Measurements from ENCODE around the gene PGBD2.
A peak's percentile ranks its signal among the peaks of the same experiment; 100 is the strongest.

DNA sequence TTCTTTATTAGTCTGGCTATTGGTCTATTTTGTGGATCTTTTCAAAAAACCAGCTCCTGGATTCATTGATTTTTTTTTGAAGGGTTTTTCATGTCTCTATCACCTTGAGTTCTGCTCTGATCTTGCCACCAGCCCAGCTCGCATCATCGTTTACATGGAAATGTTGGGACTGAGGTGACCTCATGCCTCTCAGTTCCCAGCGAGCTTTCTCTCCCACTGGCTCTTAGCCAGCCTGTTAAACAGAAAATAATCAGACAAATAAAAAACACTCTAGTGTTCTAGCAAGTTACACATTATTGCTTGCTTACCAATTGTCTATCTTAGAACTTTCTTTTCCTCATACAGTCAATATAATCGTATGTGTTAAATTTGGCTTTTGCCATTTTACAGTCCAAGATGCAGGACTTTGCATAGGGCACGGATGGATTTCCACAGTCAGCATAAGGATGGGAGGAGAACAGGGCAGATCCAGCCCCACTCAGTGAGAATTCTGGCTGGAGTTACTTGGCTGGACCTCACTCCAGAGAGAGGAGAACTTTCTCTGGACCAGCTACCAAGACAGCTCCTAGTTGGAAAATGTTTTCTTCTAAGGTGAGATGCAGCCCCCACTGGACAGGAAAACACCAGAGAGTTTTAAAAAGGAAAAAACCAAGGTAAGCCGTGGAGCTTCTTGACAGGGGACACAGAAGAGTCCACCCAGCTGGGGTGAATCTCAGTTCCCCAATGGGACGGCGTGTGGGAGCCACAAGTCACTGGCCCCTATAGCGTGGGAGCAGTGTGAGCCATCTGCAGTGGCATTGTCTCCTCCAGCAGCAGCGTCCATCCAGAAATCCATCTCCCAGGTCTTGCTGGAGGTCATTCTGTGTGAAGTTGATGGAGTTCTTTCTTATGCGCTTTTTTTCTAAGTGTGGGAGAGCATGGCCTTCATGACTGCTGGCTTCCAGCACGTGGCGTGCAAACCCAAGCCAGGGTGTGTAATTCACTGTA is 17.6 kb downstream of the PGBD2 start:
- peak; percentile 71 for TF ChIP-seq SPI1 (IDR thresholded peaks at IDR 0.05; ENCODE audit: low read depth, low read length)
- TF ChIP-seq TAF1 (IDR thresholded peaks at IDR 0.05; ENCODE audit: low read depth, low read length), result no peak
- TF ChIP-seq POU2F2 (IDR thresholded peaks at IDR 0.05; ENCODE audit: low read depth, low read length), result no peak
- TF ChIP-seq POLR2AphosphoS5 (IDR thresholded peaks at IDR 0.05; ENCODE audit: low read depth, low read length), result no peak
- TF ChIP-seq POLR2A (IDR thresholded peaks at IDR 0.05; ENCODE audit: low read depth, low read length), result no peak

Measured in GM12891 (cell line).